Naive thymus-derived CD8-positive, alpha-beta T cell (primary cell): ENCODE results near the gene CETN1. TPM values are rescaled to one million over a fixed set of nuclear protein-coding genes. Genes with fewer than 3 reads are reported as not detected.

ENCODE experiments used
- ATAC-seq, 2 donors: fragments of 150-1000 bp; cut with Tn5 transposase in 1 of 2; sonication (Bioruptor Pico), chemical (Tn5 transposase) in 1 of 2; 1 replicate in 1 of 2; 2 replicates in 1 of 2; pipeline ENCODE4 v1.10.0; 2021; ENCODE audit warnings: mild to moderate bottlenecking in 2 of 2, moderate library complexity in 2 of 2
- POLR2A ChIA-PET: fragments of 350-600 bp; sonication (Branson Sonifier 250); formaldehyde crosslinking; loops from one replicate; lab custom pipeline; 2021; ENCODE audit warnings: antibody characterized with exemption; lab: Charles Lee
- DNase-seq, 10 donors: peaks; one replicate each; pipeline versions ENCODE4 v3.0.0 to v3.0.0-alpha.2; 2020 to 2022
- H3K27ac Mint-ChIP-seq, 10 donors: one replicate each; pipeline ENCODE4 v1.8.0; 2020 to 2022; ENCODE audit warnings: mild to moderate bottlenecking in 10 of 10, mixed read lengths in 10 of 10, moderate library complexity in 4 of 10, inconsistent platforms in 1 of 10
- H3K27me3 Mint-ChIP-seq, 5 donors: one replicate each; pipeline ENCODE4 v1.8.0; 2021 to 2022; ENCODE audit warnings: mixed read lengths in 5 of 5
- H3K36me3 Mint-ChIP-seq, 3 donors: one replicate each; pipeline ENCODE4 v1.8.0; 2020 to 2022; ENCODE audit warnings: mixed read lengths in 3 of 3, mild to moderate bottlenecking in 2 of 3, inconsistent platforms in 1 of 3
- H3K4me1 Mint-ChIP-seq, 4 donors: one replicate each; pipeline ENCODE4 v1.8.0; 2021 to 2022; ENCODE audit warnings: mixed read lengths in 4 of 4
- H3K4me3 Mint-ChIP-seq, 10 donors: one replicate each; pipeline ENCODE4 v1.8.0; 2020 to 2022; ENCODE audit warnings: mild to moderate bottlenecking in 10 of 10, mixed read lengths in 10 of 10, moderate library complexity in 6 of 10, inconsistent platforms in 1 of 10
- H3K9me3 Mint-ChIP-seq, 9 donors: one replicate each; pipeline ENCODE4 v1.8.0; 2020 to 2022; ENCODE audit warnings: mixed read lengths in 9 of 9, mild to moderate bottlenecking in 3 of 9, inconsistent platforms in 1 of 9, moderate library complexity in 1 of 9
- polyA plus RNA-seq, 3 donors: library from polyadenylated mRNA; unstranded; fragments of 300-500 nt; fragmentation: Illumina TruSeq; gene quantifications; one replicate each; pipeline ENCODE4 v1.2.3, GENCODE V29; 2021
- total RNA-seq, 8 experiments: library from RNA in 2 of 8; stranded (reverse) in 2 of 8; gene quantifications; one replicate each; pipeline ENCODE4 v1.2.3 and lab custom pipeline; 2021 to 2026

CETN1 gene
- total and polyA plus RNA-seq, 5 experiments from 2014 or later = not detected

- H3K36me3 Mint-ChIP-seq = peaks cover 0 to 10% (median 0%) of the 10 kb centered on the region in 3 donors
- no peak overlapping the region for H3K27ac Mint-ChIP-seq
- DNase-seq (no peak), ATAC-seq (no peak)
- peaks cover 8 to 23% (median 12%) of the 10 kb centered on the region in 5 donors for H3K27me3 Mint-ChIP-seq
- no peak overlapping the region for H3K4me3 Mint-ChIP-seq
- POLR2A ChIA-PET = no interaction called here
- H3K4me1 Mint-ChIP-seq = peaks cover 4 to 14% (median 8%) of the 10 kb centered on the region in 4 donors
- peaks cover 0 to 22% (median 7%) of the 10 kb centered on the region in 9 donors for H3K9me3 Mint-ChIP-seq
Observed at GRCh38 chr18:595068-595467, 14.9 kb downstream of the CETN1 start.

DNA sequence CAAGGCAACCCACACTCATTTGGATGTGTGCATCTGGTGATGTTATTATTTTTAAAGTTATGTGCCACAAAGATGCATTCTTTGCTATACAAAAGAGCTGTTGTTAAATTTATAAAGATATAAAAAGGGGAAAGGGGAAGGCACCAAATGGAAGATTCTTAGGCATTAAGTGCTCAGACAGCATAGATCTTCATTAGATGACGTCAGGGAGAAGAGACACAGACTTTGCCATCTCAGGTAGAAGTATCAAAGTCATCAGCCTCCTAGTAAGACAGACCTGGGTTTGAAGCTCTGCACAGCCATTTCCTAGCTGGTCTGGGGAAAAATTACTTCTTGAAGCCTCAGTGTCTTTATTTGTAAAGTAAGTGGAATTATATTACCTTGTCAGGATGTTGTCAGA lies 15.4 kb downstream of the CETN1 start:
- H3K4me3 Mint-ChIP-seq = peak overlapping the region in 3 of 10 donors; percentile 15 to 48 (median 17)
- H3K36me3 Mint-ChIP-seq = peaks cover 0 to 5% (median 0%) of the 10 kb centered on the region in 3 donors
- peaks cover 4 to 14% (median 8%) of the 10 kb centered on the region in 4 donors for H3K4me1 Mint-ChIP-seq
- ATAC-seq (no peak), DNase-seq (no peak)
- peaks cover 9 to 28% (median 12%) of the 10 kb centered on the region in 5 donors for H3K27me3 Mint-ChIP-seq
- peaks cover 0 to 17% (median 3%) of the 10 kb centered on the region in 9 donors for H3K9me3 Mint-ChIP-seq
- POLR2A ChIA-PET = no interaction called here
- H3K27ac Mint-ChIP-seq = peak overlapping the region in 4 of 10 donors; percentile 26 to 62 (median 49)

GRCh38 chr18:596288-596881 lies 16.2 kb downstream of the CETN1 start:
- ATAC-seq (peak; percentile 76 to 81), DNase-seq (peak in 3 of 10 donors; percentile 1 to 57 (median 45))
- peaks cover 0 to 5% (median 0%) of the 10 kb centered on the region in 3 donors for H3K36me3 Mint-ChIP-seq
- peaks cover 12 to 33% (median 15%) of the 10 kb centered on the region in 5 donors for H3K27me3 Mint-ChIP-seq
- peaks cover 4 to 14% (median 8%) of the 10 kb centered on the region in 4 donors for H3K4me1 Mint-ChIP-seq
- peak overlapping the region; percentile 15 to 76 (median 56) for H3K4me3 Mint-ChIP-seq
- peaks cover 0 to 12% (median 0%) of the 10 kb centered on the region in 9 donors for H3K9me3 Mint-ChIP-seq
- peak overlapping the region in 6 of 10 donors; percentile 77 to 90 (median 84) for H3K27ac Mint-ChIP-seq
- POLR2A ChIA-PET = no interaction called here

GRCh38 chr18:598124-598589 lies 18.0 kb downstream of the CETN1 start:
- H3K4me3 Mint-ChIP-seq = peak overlapping the region in 4 of 10 donors; percentile 7 to 26 (median 12)
- POLR2A ChIA-PET = no interaction called here
- H3K36me3 Mint-ChIP-seq = no peaks in the 10 kb centered on the region
- no peaks in the 10 kb centered on the region for H3K9me3 Mint-ChIP-seq
- DNase-seq (no peak), ATAC-seq (no peak)
- H3K27me3 Mint-ChIP-seq = peaks cover 6 to 28% (median 21%) of the 10 kb centered on the region in 5 donors
- H3K4me1 Mint-ChIP-seq = peaks cover 4 to 14% (median 8%) of the 10 kb centered on the region in 4 donors
- peak overlapping the region in 1 of 10 donors; percentile 14 for H3K27ac Mint-ChIP-seq

DNA sequence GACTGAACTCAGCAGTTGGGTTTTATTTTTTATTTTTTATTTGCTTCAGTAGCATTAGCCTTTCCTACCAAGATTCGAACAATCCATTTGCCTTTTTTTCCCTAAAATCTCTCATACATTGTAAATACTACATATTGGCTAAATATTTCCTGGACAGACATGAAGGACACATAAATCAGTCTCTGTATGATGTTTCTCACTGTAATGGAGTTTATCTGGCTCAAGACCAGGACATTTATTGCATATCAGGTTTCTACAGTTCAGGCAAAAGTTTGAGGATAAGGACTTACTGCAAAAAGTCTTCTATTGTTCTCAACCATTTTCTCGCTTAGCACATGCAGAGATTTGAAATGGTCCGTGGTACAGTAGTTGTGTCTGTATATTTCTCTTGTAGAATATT lies 19.9 kb downstream of the CETN1 start:
- no peak for DNase-seq
- no peaks in the 10 kb centered on the region for H3K36me3 Mint-ChIP-seq
- H3K27ac Mint-ChIP-seq = no peak overlapping the region
- no peaks in the 10 kb centered on the region for H3K9me3 Mint-ChIP-seq
- no peak overlapping the region for H3K4me3 Mint-ChIP-seq
- H3K4me1 Mint-ChIP-seq = peaks cover 4 to 14% (median 8%) of the 10 kb centered on the region in 4 donors
- no peak for ATAC-seq
- peaks cover 6 to 23% (median 18%) of the 10 kb centered on the region in 5 donors for H3K27me3 Mint-ChIP-seq
- POLR2A ChIA-PET = no interaction called here

- no peaks in the 10 kb centered on the region for H3K4me1 Mint-ChIP-seq
- no peaks in the 10 kb centered on the region for H3K9me3 Mint-ChIP-seq
- H3K27me3 Mint-ChIP-seq = peaks cover 15 to 28% (median 18%) of the 10 kb centered on the region in 5 donors
- H3K27ac Mint-ChIP-seq = no peak overlapping the region
- DNase-seq (no peak), ATAC-seq (no peak)
- POLR2A ChIA-PET = no interaction called here
- no peak overlapping the region for H3K4me3 Mint-ChIP-seq
- H3K36me3 Mint-ChIP-seq = no peaks in the 10 kb centered on the region
Observed at GRCh38 chr18:604771-605170, 24.6 kb downstream of the CETN1 start.

DNA sequence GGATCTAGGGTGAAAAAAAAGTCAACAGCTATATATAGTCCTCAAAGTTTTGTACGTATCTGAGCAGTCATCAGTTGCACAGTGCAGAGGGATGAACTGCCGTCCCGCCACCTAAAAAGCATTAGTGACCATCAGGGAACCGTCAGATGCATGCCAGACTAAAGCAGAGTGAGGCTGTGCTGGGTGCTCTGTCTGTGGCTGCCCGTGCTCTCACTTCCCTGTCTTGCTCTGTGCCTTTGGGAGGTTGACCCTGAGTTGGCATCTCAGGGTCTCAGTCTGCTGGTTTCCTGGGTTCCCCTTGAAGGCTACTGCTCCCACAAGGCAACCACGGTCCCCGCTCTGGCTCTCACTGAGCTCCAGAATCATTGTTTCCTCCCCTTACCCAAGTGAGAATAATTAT lies 27.8 kb downstream of the CETN1 start:
- H3K27ac Mint-ChIP-seq = no peak overlapping the region
- POLR2A ChIA-PET = no interaction called here
- no peaks in the 10 kb centered on the region for H3K4me1 Mint-ChIP-seq

GRCh38 chr18:610214-610928 lies 30.2 kb downstream of the CETN1 start:
- no peaks in the 10 kb centered on the region for H3K4me1 Mint-ChIP-seq
- no peaks in the 10 kb centered on the region for H3K9me3 Mint-ChIP-seq
- POLR2A ChIA-PET = no interaction called here
- H3K27me3 Mint-ChIP-seq = peaks cover 1 to 10% (median 9%) of the 10 kb centered on the region in 5 donors
- no peaks in the 10 kb centered on the region for H3K36me3 Mint-ChIP-seq
- no peak overlapping the region for H3K27ac Mint-ChIP-seq
- ATAC-seq (no peak), DNase-seq (no peak)
- no peak overlapping the region for H3K4me3 Mint-ChIP-seq

More for the DNA sequence above, 27.8 kb downstream of the CETN1 start:
- Mint-ChIP-seq H3K9me3 (no peaks in the 10 kb centered on the region), H3K27me3 (peaks cover 2 to 12% (median 9%) of the 10 kb centered on the region in 5 donors), H3K36me3 (no peaks in the 10 kb centered on the region), H3K4me3 (no peak overlapping the region)
- DNase-seq = no peak
- no peak for ATAC-seq

- no peak for ATAC-seq
- no peaks in the 10 kb centered on the region for H3K9me3 Mint-ChIP-seq
- DNase-seq = no peak
- peaks cover 0 to 2% (median 1%) of the 10 kb centered on the region in 5 donors for H3K27me3 Mint-ChIP-seq
- POLR2A ChIA-PET = no interaction called here
- H3K4me3 Mint-ChIP-seq = no peak overlapping the region
- no peaks in the 10 kb centered on the region for H3K36me3 Mint-ChIP-seq
- H3K27ac Mint-ChIP-seq = no peak overlapping the region
- H3K4me1 Mint-ChIP-seq = no peaks in the 10 kb centered on the region
Observed at GRCh38 chr18:612156-612555, 32.0 kb downstream of the CETN1 start.

DNA sequence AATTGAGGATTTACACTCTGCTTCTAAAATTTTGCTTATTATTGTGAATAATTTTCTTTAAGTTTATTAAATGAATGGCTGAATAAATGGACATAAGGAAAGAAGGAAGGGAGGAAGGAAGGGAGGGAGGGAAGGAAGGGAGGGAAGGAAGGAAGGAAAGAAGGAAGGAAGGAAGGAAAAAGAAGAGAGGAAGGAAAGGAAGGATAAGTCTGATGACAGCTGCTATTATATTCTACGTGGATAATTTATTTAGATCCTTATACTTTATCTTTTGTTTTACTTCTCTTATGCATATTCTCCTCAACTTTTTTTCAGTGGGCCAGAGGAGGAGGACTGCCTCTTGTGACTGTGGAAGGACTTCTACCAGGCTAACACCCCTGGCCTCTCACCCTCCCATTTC lies 34.0 kb downstream of the CETN1 start:
- POLR2A ChIA-PET = interaction anchor here (0.6 kb wide), 1 partner anchor 288 kb away, joined by 4 read pairs; no protein-coding TSS in a partner anchor
- peaks cover 0 to 2% (median 1%) of the 10 kb centered on the region in 5 donors for H3K27me3 Mint-ChIP-seq
- H3K27ac Mint-ChIP-seq = no peak overlapping the region

GRCh38 chr18:615092-615521 lies 34.9 kb downstream of the CETN1 start:
- ATAC-seq = no peak
- Mint-ChIP-seq H3K9me3 (no peaks in the 10 kb centered on the region), H3K27ac (no peak overlapping the region), H3K36me3 (no peaks in the 10 kb centered on the region), H3K4me1 (no peaks in the 10 kb centered on the region), H3K27me3 (peaks cover 0 to 2% (median 1%) of the 10 kb centered on the region in 5 donors), H3K4me3 (no peak overlapping the region)
- POLR2A ChIA-PET = no interaction called here
- DNase-seq = no peak

More for the DNA sequence above, 34.0 kb downstream of the CETN1 start:
- no peak for ATAC-seq
- Mint-ChIP-seq H3K9me3 (no peaks in the 10 kb centered on the region), H3K4me3 (no peak overlapping the region), H3K4me1 (no peaks in the 10 kb centered on the region), H3K36me3 (no peaks in the 10 kb centered on the region)
- no peak for DNase-seq

DNA sequence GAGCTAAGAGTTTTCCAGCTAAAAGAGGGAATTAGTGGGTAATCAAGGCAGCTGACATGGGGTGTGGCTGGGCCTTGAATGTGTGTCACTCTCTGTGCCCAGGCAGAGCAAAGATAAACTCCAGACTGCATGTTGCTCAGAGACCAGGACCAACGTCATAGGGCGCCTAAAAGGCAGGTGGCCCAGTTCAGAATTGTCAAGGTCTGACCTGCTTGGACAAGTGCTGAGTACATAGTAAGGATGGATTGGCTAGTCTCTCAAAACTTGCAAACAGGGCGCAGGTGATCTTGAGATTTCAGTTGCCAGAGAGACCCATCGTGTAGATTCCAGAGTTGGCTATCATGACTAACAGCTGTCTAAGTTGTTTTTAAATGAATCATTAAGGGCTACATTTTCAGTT lies 35.6 kb downstream of the CETN1 start:
- Mint-ChIP-seq H3K36me3 (no peaks in the 10 kb centered on the region), H3K4me3 (no peak overlapping the region), H3K27me3 (peaks cover 0 to 2% (median 1%) of the 10 kb centered on the region in 5 donors), H3K4me1 (no peaks in the 10 kb centered on the region), H3K9me3 (no peaks in the 10 kb centered on the region), H3K27ac (no peak overlapping the region)
- DNase-seq (no peak), ATAC-seq (no peak)
- POLR2A ChIA-PET = no interaction called here
